GM18907 (cell line): ENCODE measurements around the gene AKR1E2.
"Not testable (repeated sequence)": the region's sequence is repeated elsewhere in the genome, so short reads cannot be mapped to it uniquely, and the experiment has no call there.

Experiments
- ATAC-seq: cut with Tn5 transposase; IDR thresholded peaks from one replicate; pipeline ENCODE4 v1.9.1; 2021; ENCODE audit warnings: mild to moderate bottlenecking, moderate library complexity; ENCODE audit not compliant: unreplicated experiment

Gene AKR1E2

GRCh38 chr10:4813023-4813422 lies 13.0 kb upstream of the AKR1E2 start:
- no peak for ATAC-seq

GRCh38 chr10:4813496-4813895 lies 12.5 kb upstream of the AKR1E2 start:
- no peak for ATAC-seq

- ATAC-seq, result not testable (repeated sequence)
Measured at GRCh38 chr10:4815646-4816180, 10.3 kb upstream of the AKR1E2 start.

- no peak for ATAC-seq
Measured at GRCh38 chr10:4816966-4817365, 9.0 kb upstream of the AKR1E2 start.

- no peak for ATAC-seq
Measured at GRCh38 chr10:4819067-4819466, 6.9 kb upstream of the AKR1E2 start.

GRCh38 chr10:4819707-4820106 lies 6.3 kb upstream of the AKR1E2 start:
- ATAC-seq, result no peak

GRCh38 chr10:4820804-4821401 lies 5.1 kb upstream of the AKR1E2 start:
- ATAC-seq, result no peak

- no peak for ATAC-seq
Measured at GRCh38 chr10:4822208-4822607, 3.8 kb upstream of the AKR1E2 start.

GRCh38 chr10:4824791-4825310 lies 1.2 kb upstream of the AKR1E2 start:
- no peak for ATAC-seq

GRCh38 chr10:4825456-4825867 lies 545 bp upstream of the AKR1E2 start:
- no peak for ATAC-seq

GRCh38 chr10:4826792-4827324 lies 851 bp downstream of the AKR1E2 start:
- ATAC-seq, result no peak

- no peak for ATAC-seq
Measured at GRCh38 chr10:4828005-4828404, 2.0 kb downstream of the AKR1E2 start.

GRCh38 chr10:4830551-4830950 lies 4.5 kb downstream of the AKR1E2 start:
- no peak for ATAC-seq

- ATAC-seq, result no peak
Measured at GRCh38 chr10:4831091-4831490, 5.1 kb downstream of the AKR1E2 start.

- no peak for ATAC-seq
Measured at GRCh38 chr10:4833286-4833685, 7.3 kb downstream of the AKR1E2 start.

- no peak for ATAC-seq
Measured at GRCh38 chr10:4834898-4835405, 8.9 kb downstream of the AKR1E2 start.

- no peak for ATAC-seq
Measured at GRCh38 chr10:4835494-4835918, 9.5 kb downstream of the AKR1E2 start.

GRCh38 chr10:4836416-4836969 lies 10.5 kb downstream of the AKR1E2 start:
- no peak for ATAC-seq

GRCh38 chr10:4837551-4837950 lies 11.5 kb downstream of the AKR1E2 start:
- no peak for ATAC-seq

GRCh38 chr10:4838743-4839142 lies 12.7 kb downstream of the AKR1E2 start:
- ATAC-seq, result no peak

GRCh38 chr10:4839353-4839752 lies 13.3 kb downstream of the AKR1E2 start:
- no peak for ATAC-seq

- ATAC-seq, result no peak
Measured at GRCh38 chr10:4840151-4840550, 14.1 kb downstream of the AKR1E2 start.
